ENCODE measurements around the gene SLC25A26.

The SLC25A26 gene

GRCh38 chr3:66182246-66182645 lies 38.6 kb upstream of the SLC25A26 start:
- TF ChIP-seq CTCF (IDR thresholded peaks at IDR 0.05; ENCODE audit: low read depth, low read length), result no peak
- no peak overlapping the region for H3K27ac ChIP-seq
- DNase-seq, result no peak
- no peak overlapping the region for H3K4me3 ChIP-seq (ENCODE audit: low read depth, low read length)
- no peaks in the 10 kb centered on the region for H3K36me3 ChIP-seq
- H3K27me3 ChIP-seq (ENCODE audit: insufficient read depth, low read depth, severe bottlenecking), result no peaks in the 10 kb centered on the region
- no peaks in the 10 kb centered on the region for H3K9me3 ChIP-seq (ENCODE audit: severe bottlenecking)

GRCh38 chr3:66186545-66186944 lies 34.3 kb upstream of the SLC25A26 start:
- H3K27me3 ChIP-seq (ENCODE audit: insufficient read depth, low read depth, severe bottlenecking), result no peaks in the 10 kb centered on the region
- H3K36me3 ChIP-seq, result no peaks in the 10 kb centered on the region
- H3K27ac ChIP-seq, result no peak overlapping the region
- H3K9me3 ChIP-seq (ENCODE audit: severe bottlenecking), result no peaks in the 10 kb centered on the region
- DNase-seq, result no peak
- H3K4me3 ChIP-seq (ENCODE audit: low read depth, low read length), result no peak overlapping the region
- no peak for TF ChIP-seq CTCF (IDR thresholded peaks at IDR 0.05; ENCODE audit: low read depth, low read length)

GRCh38 chr3:66195347-66195783 lies 25.4 kb upstream of the SLC25A26 start:
- Histone ChIP-seq H3K27me3 (ENCODE audit: insufficient read depth, low read depth, severe bottlenecking) (no peaks in the 10 kb centered on the region), H3K4me3 (ENCODE audit: low read depth, low read length) (peak overlapping the region; percentile 18; the same call in 1 of the 2 replicates), H3K27ac (peak overlapping the region; percentile 60), H3K36me3 (no peaks in the 10 kb centered on the region), H3K9me3 (ENCODE audit: severe bottlenecking) (no peaks in the 10 kb centered on the region)
- DNase-seq, result peak; percentile 98
- peak; percentile 27; the same call in 1 of the 2 replicates for TF ChIP-seq CTCF (IDR thresholded peaks at IDR 0.05; ENCODE audit: low read depth, low read length)

GRCh38 chr3:66196633-66197032 lies 24.2 kb upstream of the SLC25A26 start:
- Histone ChIP-seq H3K9me3 (ENCODE audit: severe bottlenecking) (no peaks in the 10 kb centered on the region), H3K27ac (no peak overlapping the region), H3K27me3 (ENCODE audit: insufficient read depth, low read depth, severe bottlenecking) (no peaks in the 10 kb centered on the region), H3K4me3 (ENCODE audit: low read depth, low read length) (no peak overlapping the region), H3K36me3 (no peaks in the 10 kb centered on the region)
- no peak for TF ChIP-seq CTCF (IDR thresholded peaks at IDR 0.05; ENCODE audit: low read depth, low read length)
- no peak for DNase-seq

- no peak for DNase-seq
- no peaks in the 10 kb centered on the region for H3K9me3 ChIP-seq (ENCODE audit: severe bottlenecking)
- H3K4me3 ChIP-seq (ENCODE audit: low read depth, low read length), result no peak overlapping the region
- no peak overlapping the region for H3K27ac ChIP-seq
- no peaks in the 10 kb centered on the region for H3K27me3 ChIP-seq (ENCODE audit: insufficient read depth, low read depth, severe bottlenecking)
- TF ChIP-seq CTCF (IDR thresholded peaks at IDR 0.05; ENCODE audit: low read depth, low read length), result no peak
- H3K36me3 ChIP-seq, result no peaks in the 10 kb centered on the region
Measured at GRCh38 chr3:66198437-66199088, 22.2 kb upstream of the SLC25A26 start.

GRCh38 chr3:66199089-66199473 lies 21.7 kb upstream of the SLC25A26 start:
- Histone ChIP-seq H3K27me3 (ENCODE audit: insufficient read depth, low read depth, severe bottlenecking) (no peaks in the 10 kb centered on the region), H3K36me3 (no peaks in the 10 kb centered on the region), H3K4me3 (ENCODE audit: low read depth, low read length) (no peak overlapping the region), H3K27ac (no peak overlapping the region), H3K9me3 (ENCODE audit: severe bottlenecking) (no peaks in the 10 kb centered on the region)
- no peak for TF ChIP-seq CTCF (IDR thresholded peaks at IDR 0.05; ENCODE audit: low read depth, low read length)
- DNase-seq, result no peak

Measured in WERI-Rb-1 (cell line).